SW480 (cell line): ENCODE results near the gene DEFB121.
A peak's percentile ranks its signal among the peaks of the same experiment; 100 is the strongest.
"Not testable (repeated sequence)": the region's sequence is repeated elsewhere in the genome, so short reads cannot be mapped to it uniquely, and the experiment has no call there.

Experiments used
- DNase-seq: peaks from one replicate; pipeline ENCODE4 v3.0.0-alpha.2; 2016; ENCODE audit warnings: low spot score

DEFB121 gene

GRCh38 chr20:31406115-31406514 lies at the start of gene DEFB121:
Gene DEFB121, minus strand, starts transcription at chr20:31406215. Its CDS starts 63 bp downstream, at chr20:31406152.
- DNase-seq: no peak

GRCh38 chr20:31454361-31454760 lies 48.3 kb upstream of the DEFB121 start:
- DNase-seq: no peak

- DNase-seq: no peak
Observed at GRCh38 chr20:31452575-31452974, 46.6 kb upstream of the DEFB121 start.

- no peak for DNase-seq
Observed at GRCh38 chr20:31449511-31450414, 43.7 kb upstream of the DEFB121 start.

- no peak for DNase-seq
Observed at GRCh38 chr20:31446084-31446819, 40.2 kb upstream of the DEFB121 start.

GRCh38 chr20:31440012-31440659 lies 34.1 kb upstream of the DEFB121 start, which contains the start of gene DEFB123:
Gene DEFB123, plus strand, starts transcription at chr20:31440632. Its CDS starts 67 bp downstream, at chr20:31440699.
- no peak for DNase-seq

- no peak for DNase-seq
Observed at GRCh38 chr20:31430568-31431115, 24.6 kb upstream of the DEFB121 start.

- DNase-seq: not testable (repeated sequence)
Observed at GRCh38 chr20:31427576-31427975, 21.6 kb upstream of the DEFB121 start.

GRCh38 chr20:31426891-31427551 lies 21.0 kb upstream of the DEFB121 start:
- not testable (repeated sequence) for DNase-seq

- DNase-seq: no peak
Observed at GRCh38 chr20:31425797-31426196, 19.8 kb upstream of the DEFB121 start.

- DNase-seq: no peak
Observed at GRCh38 chr20:31418307-31418706, 12.3 kb upstream of the DEFB121 start.

- DNase-seq: no peak
Observed at GRCh38 chr20:31415653-31416052, 9.6 kb upstream of the DEFB121 start.

- no peak for DNase-seq
Observed at GRCh38 chr20:31414381-31414780, 8.4 kb upstream of the DEFB121 start.

GRCh38 chr20:31410011-31410410 lies 4.0 kb upstream of the DEFB121 start:
- no peak for DNase-seq

GRCh38 chr20:31403886-31404285 lies 2.1 kb downstream of the DEFB121 start:
- no peak for DNase-seq

GRCh38 chr20:31394900-31395299 lies 11.1 kb downstream of the DEFB121 start:
- DNase-seq: no peak

GRCh38 chr20:31392836-31393235 lies 13.2 kb downstream of the DEFB121 start:
- DNase-seq: no peak

GRCh38 chr20:31390490-31390889 lies 15.5 kb downstream of the DEFB121 start, which contains the start of gene DEFB119:
Gene DEFB119, minus strand, starts transcription at chr20:31390590. Its CDS starts 107 bp downstream, at chr20:31390483.
- no peak for DNase-seq

GRCh38 chr20:31374346-31374745 lies 31.7 kb downstream of the DEFB121 start:
- DNase-seq: no peak

- peak; percentile 18 for DNase-seq
Observed at GRCh38 chr20:31368301-31368700, 37.7 kb downstream of the DEFB121 start, which contains the start of gene DEFB118. Gene DEFB118, plus strand, starts transcription at chr20:31368601. Its CDS starts 50 bp downstream, at chr20:31368651.

GRCh38 chr20:31364272-31364671 lies 41.7 kb downstream of the DEFB121 start:
- DNase-seq: not testable (repeated sequence)
